IMR-90 (cell line): Measurements from ENCODE around the gene SPPL3.

Source experiments
- CEBPB ChIP-seq: IDR thresholded peaks from 2 replicates; pipeline ENCODE4 v1.6.1; 2012; ENCODE audit warnings: low read depth, low read length, improper control_type of control experiment
- MAZ ChIP-seq: IDR thresholded peaks from 2 replicates; pipeline ENCODE4 v1.6.1; 2012; ENCODE audit warnings: low read depth, mild to moderate bottlenecking, low read length, improper control_type of control experiment, moderate library complexity, borderline replicate concordance
- RAD21 ChIP-seq: IDR thresholded peaks from 2 replicates; pipeline ENCODE4 v1.6.1; 2012; ENCODE audit warnings: low read length, improper control_type of control experiment
- TF ChIP-seq, protein P1 (sequence below): conservative IDR thresholded peaks from 2 replicates; pipeline ENCODE4 v1.5.1; 2012; ENCODE audit warnings: mild to moderate bottlenecking, low read depth, low read length, improper control_type of control experiment

DNA sequence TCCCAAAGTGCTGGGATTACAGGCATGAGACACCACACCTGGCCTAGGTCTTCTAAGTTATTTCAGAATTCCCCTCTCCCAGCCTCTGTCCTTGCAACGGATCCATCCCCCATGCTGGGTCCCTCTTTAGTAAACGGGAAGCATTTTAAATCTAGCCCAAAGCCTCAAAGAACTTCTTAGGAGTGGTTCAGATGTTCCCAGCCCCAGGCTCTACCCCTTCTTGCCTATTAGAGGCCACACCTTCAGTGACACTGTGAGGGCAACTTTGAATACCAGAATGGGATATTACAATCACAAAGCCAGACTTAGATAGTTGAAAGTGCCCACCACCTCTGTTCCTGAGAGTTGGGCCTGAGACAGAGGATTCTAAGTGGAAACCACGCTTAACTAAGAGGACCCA is 18.1 kb upstream of the SPPL3 start:
- TF ChIP-seq, protein P1, sequence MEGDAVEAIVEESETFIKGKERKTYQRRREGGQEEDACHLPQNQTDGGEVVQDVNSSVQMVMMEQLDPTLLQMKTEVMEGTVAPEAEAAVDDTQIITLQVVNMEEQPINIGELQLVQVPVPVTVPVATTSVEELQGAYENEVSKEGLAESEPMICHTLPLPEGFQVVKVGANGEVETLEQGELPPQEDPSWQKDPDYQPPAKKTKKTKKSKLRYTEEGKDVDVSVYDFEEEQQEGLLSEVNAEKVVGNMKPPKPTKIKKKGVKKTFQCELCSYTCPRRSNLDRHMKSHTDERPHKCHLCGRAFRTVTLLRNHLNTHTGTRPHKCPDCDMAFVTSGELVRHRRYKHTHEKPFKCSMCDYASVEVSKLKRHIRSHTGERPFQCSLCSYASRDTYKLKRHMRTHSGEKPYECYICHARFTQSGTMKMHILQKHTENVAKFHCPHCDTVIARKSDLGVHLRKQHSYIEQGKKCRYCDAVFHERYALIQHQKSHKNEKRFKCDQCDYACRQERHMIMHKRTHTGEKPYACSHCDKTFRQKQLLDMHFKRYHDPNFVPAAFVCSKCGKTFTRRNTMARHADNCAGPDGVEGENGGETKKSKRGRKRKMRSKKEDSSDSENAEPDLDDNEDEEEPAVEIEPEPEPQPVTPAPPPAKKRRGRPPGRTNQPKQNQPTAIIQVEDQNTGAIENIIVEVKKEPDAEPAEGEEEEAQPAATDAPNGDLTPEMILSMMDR = no peak
- TF ChIP-seq CEBPB = no peak
- TF ChIP-seq MAZ = no peak
- no peak for TF ChIP-seq RAD21
